ENCODE measurements around the gene TEAD1.

TEAD1 gene

GRCh38 chr11:12636871-12637410, 37.3 kb upstream of the TEAD1 start:
- Histone ChIP-seq H3F3A (ENCODE audit: insufficient read depth, low read length) (no peaks in the 10 kb centered on the region), H3K9ac (ENCODE audit: low read length) (no peak overlapping the region), H3K79me2 (ENCODE audit: low read length) (no peaks in the 10 kb centered on the region), H4K20me1 (ENCODE audit: insufficient read depth, low read length) (no peaks in the 10 kb centered on the region), H3K27me3 (replicated peaks; ENCODE audit: insufficient read depth, low read length) (no peaks in the 10 kb centered on the region), H3K4me3 (ENCODE audit: low read length) (no peak overlapping the region), H2AFZ (ENCODE audit: low read length) (no peak overlapping the region), H3K4me2 (ENCODE audit: low read depth, low read length) (no peak overlapping the region), H3K4me1 (ENCODE audit: low read length) (no peaks in the 10 kb centered on the region), H3K9me3 (replicated peaks; ENCODE audit: insufficient read depth, low read length) (no peaks in the 10 kb centered on the region), H3K27ac (ENCODE audit: low read length) (no peak overlapping the region), H3K36me3 (replicated peaks; ENCODE audit: insufficient read depth, low read length) (no peaks in the 10 kb centered on the region), H3K9me2 (replicated peaks; ENCODE audit: insufficient read depth, low read length) (no peaks in the 10 kb centered on the region)
- DNase-seq: no peak
- TF ChIP-seq EZH2 (optimal IDR thresholded peaks at IDR 0.05; ENCODE audit: low read depth, low read length): no peak
- TF ChIP-seq, protein P1, sequence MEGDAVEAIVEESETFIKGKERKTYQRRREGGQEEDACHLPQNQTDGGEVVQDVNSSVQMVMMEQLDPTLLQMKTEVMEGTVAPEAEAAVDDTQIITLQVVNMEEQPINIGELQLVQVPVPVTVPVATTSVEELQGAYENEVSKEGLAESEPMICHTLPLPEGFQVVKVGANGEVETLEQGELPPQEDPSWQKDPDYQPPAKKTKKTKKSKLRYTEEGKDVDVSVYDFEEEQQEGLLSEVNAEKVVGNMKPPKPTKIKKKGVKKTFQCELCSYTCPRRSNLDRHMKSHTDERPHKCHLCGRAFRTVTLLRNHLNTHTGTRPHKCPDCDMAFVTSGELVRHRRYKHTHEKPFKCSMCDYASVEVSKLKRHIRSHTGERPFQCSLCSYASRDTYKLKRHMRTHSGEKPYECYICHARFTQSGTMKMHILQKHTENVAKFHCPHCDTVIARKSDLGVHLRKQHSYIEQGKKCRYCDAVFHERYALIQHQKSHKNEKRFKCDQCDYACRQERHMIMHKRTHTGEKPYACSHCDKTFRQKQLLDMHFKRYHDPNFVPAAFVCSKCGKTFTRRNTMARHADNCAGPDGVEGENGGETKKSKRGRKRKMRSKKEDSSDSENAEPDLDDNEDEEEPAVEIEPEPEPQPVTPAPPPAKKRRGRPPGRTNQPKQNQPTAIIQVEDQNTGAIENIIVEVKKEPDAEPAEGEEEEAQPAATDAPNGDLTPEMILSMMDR (IDR thresholded peaks at IDR 0.05; ENCODE audit: low read length): no peak
- TF ChIP-seq EZH2phosphoT487 (IDR thresholded peaks at IDR 0.05; ENCODE audit: low read length): no peak

DNA sequence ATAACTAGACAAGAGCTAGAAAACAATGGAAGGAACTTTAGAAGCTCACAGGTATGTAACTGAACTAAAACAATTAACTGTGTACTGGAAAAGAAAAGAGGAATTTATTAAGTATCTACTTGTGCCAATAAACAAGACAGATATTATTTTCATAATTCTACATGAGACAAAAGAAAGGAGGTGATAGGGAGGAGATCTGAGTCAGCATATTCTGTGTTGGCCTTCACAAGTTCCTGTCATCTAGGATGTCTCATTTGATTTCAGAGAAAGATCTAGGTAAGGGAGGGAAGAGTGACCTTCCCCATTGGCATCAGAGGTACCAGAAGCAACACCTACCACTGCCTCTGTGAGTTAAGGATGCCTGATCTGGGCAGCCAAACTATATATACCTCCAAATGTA, 34.8 kb upstream of the TEAD1 start:
- no peaks in the 10 kb centered on the region for H3K79me2 ChIP-seq (ENCODE audit: low read length)
- no peak overlapping the region for H3K4me3 ChIP-seq (ENCODE audit: low read length)
- DNase-seq: no peak
- H3K4me1 ChIP-seq (ENCODE audit: low read length): no peaks in the 10 kb centered on the region
- no peaks in the 10 kb centered on the region for H3K9me3 ChIP-seq (replicated peaks; ENCODE audit: insufficient read depth, low read length)
- no peaks in the 10 kb centered on the region for H3K9me2 ChIP-seq (replicated peaks; ENCODE audit: insufficient read depth, low read length)
- no peak overlapping the region for H2AFZ ChIP-seq (ENCODE audit: low read length)
- H3F3A ChIP-seq (ENCODE audit: insufficient read depth, low read length): no peaks in the 10 kb centered on the region
- no peak overlapping the region for H3K4me2 ChIP-seq (ENCODE audit: low read depth, low read length)
- no peak for TF ChIP-seq EZH2 (optimal IDR thresholded peaks at IDR 0.05; ENCODE audit: low read depth, low read length)
- TF ChIP-seq, protein P1 (IDR thresholded peaks at IDR 0.05; ENCODE audit: low read length): no peak
- H3K27me3 ChIP-seq (replicated peaks; ENCODE audit: insufficient read depth, low read length): no peaks in the 10 kb centered on the region
- no peak overlapping the region for H3K9ac ChIP-seq (ENCODE audit: low read length)
- no peaks in the 10 kb centered on the region for H3K36me3 ChIP-seq (replicated peaks; ENCODE audit: insufficient read depth, low read length)
- no peaks in the 10 kb centered on the region for H4K20me1 ChIP-seq (ENCODE audit: insufficient read depth, low read length)
- no peak overlapping the region for H3K27ac ChIP-seq (ENCODE audit: low read length)

- H3K79me2 ChIP-seq (ENCODE audit: low read length): no peaks in the 10 kb centered on the region
- H3K27me3 ChIP-seq (replicated peaks; ENCODE audit: insufficient read depth, low read length): no peaks in the 10 kb centered on the region
- H3K9me3 ChIP-seq (replicated peaks; ENCODE audit: insufficient read depth, low read length): no peaks in the 10 kb centered on the region
- H3K36me3 ChIP-seq (replicated peaks; ENCODE audit: insufficient read depth, low read length): no peaks in the 10 kb centered on the region
- no peaks in the 10 kb centered on the region for H4K20me1 ChIP-seq (ENCODE audit: insufficient read depth, low read length)
- TF ChIP-seq, protein P1 (IDR thresholded peaks at IDR 0.05; ENCODE audit: low read length): no peak
- TF ChIP-seq EZH2 (optimal IDR thresholded peaks at IDR 0.05; ENCODE audit: low read depth, low read length): no peak
- TF ChIP-seq EZH2phosphoT487 (IDR thresholded peaks at IDR 0.05; ENCODE audit: low read length): no peak
- no peak overlapping the region for H3K4me3 ChIP-seq (ENCODE audit: low read length)
- DNase-seq: no peak
- H3K27ac ChIP-seq (ENCODE audit: low read length): no peak overlapping the region
- H3K4me1 ChIP-seq (ENCODE audit: low read length): no peaks in the 10 kb centered on the region
- no peak overlapping the region for H3K4me2 ChIP-seq (ENCODE audit: low read depth, low read length)
- H3K9me2 ChIP-seq (replicated peaks; ENCODE audit: insufficient read depth, low read length): no peaks in the 10 kb centered on the region
- no peak overlapping the region for H3K9ac ChIP-seq (ENCODE audit: low read length)
- H2AFZ ChIP-seq (ENCODE audit: low read length): no peak overlapping the region
- H3F3A ChIP-seq (ENCODE audit: insufficient read depth, low read length): no peaks in the 10 kb centered on the region
Measured at GRCh38 chr11:12640355-12640754, 33.9 kb upstream of the TEAD1 start.
